HepG2 (cell line): ENCODE data around the gene TMCC1. TPM values are rescaled to one million over a fixed set of nuclear protein-coding genes. Genes with fewer than 3 reads are reported as not detected.

ENCODE experiments used
- ATF5 ChIP-seq: sonication (generic); formaldehyde crosslinking; IDR thresholded peaks from 2 replicates; pipeline ENCODE4 v1.4.0; 2020; ENCODE audit warnings: mild to moderate bottlenecking, low read depth, missing genetic modification reagents
- ELF3 ChIP-seq: IDR thresholded peaks from 2 replicates; pipeline ENCODE4 v1.6.1; 2016; ENCODE audit warnings: missing genetic modification reagents, missing compliant biosample characterization
- HNRNPH1 ChIP-seq: fragments of 200-400 bp; formaldehyde crosslinking; optimal IDR thresholded peaks from 2 replicates; pipeline ENCODE3; 2017; ENCODE audit warnings: mild to moderate bottlenecking, low read depth, low read length
- HOXA9 ChIP-seq: sonication (generic); formaldehyde crosslinking; IDR thresholded peaks from 2 replicates; pipeline ENCODE4 v1.8.1; 2022; ENCODE audit warnings: missing genetic modification reagents, mild to moderate bottlenecking, moderate library complexity, borderline replicate concordance
- MAFF ChIP-seq: IDR thresholded peaks from 2 replicates; pipeline ENCODE4 v1.6.1; 2011; ENCODE audit warnings: low read depth, low read length, improper control_type of control experiment
- MAFK ChIP-seq, 2 experiments: IDR thresholded peaks in 1 of 2; conservative IDR thresholded peaks in 1 of 2; 2 replicates each; pipeline ENCODE4 v1.6.1; 2011; ENCODE audit warnings: improper control_type of control experiment in 2 of 2, low read length in 2 of 2
- MED8 ChIP-seq: sonication (generic); formaldehyde crosslinking; IDR thresholded peaks from 2 replicates; pipeline ENCODE4 v1.8.1; 2023; ENCODE audit warnings: mild to moderate bottlenecking, missing genetic modification reagents; ENCODE audit not compliant: insufficient replicate concordance
- NFYB ChIP-seq: sonication (generic); formaldehyde crosslinking; IDR thresholded peaks from 2 replicates; pipeline ENCODE4 v1.4.0; 2020; ENCODE audit warnings: missing genetic modification reagents
- RARA ChIP-seq: IDR thresholded peaks from 2 replicates; pipeline ENCODE4 v1.6.1; 2016; ENCODE audit warnings: missing genetic modification reagents, missing compliant biosample characterization
- SAP130 ChIP-seq: IDR thresholded peaks from 2 replicates; pipeline ENCODE4 v1.6.1; 2016; ENCODE audit warnings: low read depth
- SKIL ChIP-seq: sonication (generic); formaldehyde crosslinking; IDR thresholded peaks from 2 replicates; pipeline ENCODE4 v1.8.0; 2022; ENCODE audit warnings: missing genetic modification reagents, mild to moderate bottlenecking, moderate library complexity, borderline replicate concordance
- THYN1 ChIP-seq: sonication (generic); formaldehyde crosslinking; IDR thresholded peaks from 2 replicates; pipeline ENCODE4 v1.8.1; 2023; ENCODE audit warnings: low read depth, mild to moderate bottlenecking, moderate library complexity, missing genetic modification reagents, borderline replicate concordance
- ZBTB43 ChIP-seq: sonication (generic); formaldehyde crosslinking; conservative IDR thresholded peaks from 2 replicates; pipeline ENCODE4 v1.4.0; 2020; ENCODE audit warnings: missing genetic modification reagents
- ZFYVE20 ChIP-seq: sonication (generic); formaldehyde crosslinking; IDR thresholded peaks from 2 replicates; pipeline ENCODE4 v1.8.0; 2023; ENCODE audit warnings: low read depth, mild to moderate bottlenecking, moderate library complexity, missing genetic modification reagents, borderline replicate concordance
- ZNF292 ChIP-seq: sonication (generic); formaldehyde crosslinking; IDR thresholded peaks from 2 replicates; pipeline ENCODE4 v1.8.1; 2022; ENCODE audit warnings: mild to moderate bottlenecking, low read depth, missing genetic modification reagents, borderline replicate concordance
- ZNF577 ChIP-seq: sonication (generic); formaldehyde crosslinking; IDR thresholded peaks from 2 replicates; pipeline ENCODE4 v1.4.0; 2020; ENCODE audit warnings: mild to moderate bottlenecking, low read depth, missing genetic modification reagents, borderline replicate concordance
- ZNF7 ChIP-seq: IDR thresholded peaks from 2 replicates; pipeline ENCODE4 v1.6.1; 2016; ENCODE audit warnings: missing biosample characterization, missing genetic modification reagents
- polyA plus RNA-seq, 8 experiments: library from polyadenylated mRNA; depleted of rRNA in 3 of 8; stranded (reverse) in 7 of 8; unstranded in 1 of 8; fragments of >200 nt; fragmentation: Illumina TruSeq in 4 of 8; extraction: Trizol in 4 of 8; gene quantifications; 2 replicates each; pipeline versions ENCODE4 v1.2.1 to v1.2.3, GENCODE V29; 2011 to 2016; ENCODE audit warnings: low read depth in 4 of 8, missing spikeins in 1 of 8, mixed read lengths in 1 of 8; ENCODE audit not compliant: insufficient read depth in 1 of 8
- total RNA-seq, 5 experiments: library from RNA; depleted of rRNA; stranded (reverse); fragments of >200 nt; fragmentation: Illumina TruSeq; extraction: Trizol; gene quantifications; 2 replicates each; pipeline ENCODE4 v1.2.3, GENCODE V29; 2016; ENCODE audit warnings: low read depth in 1 of 5
- TF ChIP-seq, protein P1 (sequence below): sonication (generic); formaldehyde crosslinking; IDR thresholded peaks from 2 replicates; pipeline ENCODE4 v1.4.0; 2020; ENCODE audit warnings: missing genetic modification reagents, borderline replicate concordance

Gene TMCC1
- total and polyA plus RNA-seq, 2 of the 13 experiments (the other 11 are each of a cell fraction or from before 2014, with no cell fraction given) = 12.1 to 264 TPM

GRCh38 chr3:129658110-129658843 lies 235.2 kb downstream of the TMCC1 start (continued):
- TF ChIP-seq THYN1 (CRISPR knock-in tag) (no peak), HNRNPH1 (no peak), ZFYVE20 (no peak), ZBTB43 (CRISPR knock-in tag) (no peak), ZNF577 (CRISPR knock-in tag) (no peak), MAFF (no peak), HOXA9 (CRISPR knock-in tag) (no peak), RARA (peak; percentile 28; the same call in 1 of the 2 replicates), NFYB (CRISPR knock-in tag) (no peak), ATF5 (CRISPR knock-in tag) (no peak), MED8 (CRISPR knock-in tag) (no peak), SKIL (CRISPR knock-in tag) (no peak), SAP130 (CRISPR knock-in tag) (peak; percentile 6; the same call in 1 of the 2 replicates), ZNF7 (no peak), MAFK (conservative IDR thresholded peaks at IDR 0.05 in 1 of 2, IDR thresholded peaks at IDR 0.05 in 1 of 2; ENCODE audit: low read length in 2 of 2) (no peak), ELF3 (CRISPR knock-in tag) (peak; percentile 20; the same call in 1 of the 2 replicates), ZNF292 (no peak)
- TF ChIP-seq, protein P1, sequence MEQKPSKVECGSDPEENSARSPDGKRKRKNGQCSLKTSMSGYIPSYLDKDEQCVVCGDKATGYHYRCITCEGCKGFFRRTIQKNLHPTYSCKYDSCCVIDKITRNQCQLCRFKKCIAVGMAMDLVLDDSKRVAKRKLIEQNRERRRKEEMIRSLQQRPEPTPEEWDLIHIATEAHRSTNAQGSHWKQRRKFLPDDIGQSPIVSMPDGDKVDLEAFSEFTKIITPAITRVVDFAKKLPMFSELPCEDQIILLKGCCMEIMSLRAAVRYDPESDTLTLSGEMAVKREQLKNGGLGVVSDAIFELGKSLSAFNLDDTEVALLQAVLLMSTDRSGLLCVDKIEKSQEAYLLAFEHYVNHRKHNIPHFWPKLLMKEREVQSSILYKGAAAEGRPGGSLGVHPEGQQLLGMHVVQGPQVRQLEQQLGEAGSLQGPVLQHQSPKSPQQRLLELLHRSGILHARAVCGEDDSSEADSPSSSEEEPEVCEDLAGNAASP (CRISPR knock-in tag) = no peak
